HL-60 (cell line): ENCODE data around the gene APOA4.

Experiments
- DNase-seq, 2 experiments: peaks; one replicate each; pipeline ENCODE4 v3.0.0-alpha.2; 2010 to 2020; ENCODE audit warnings: low read depth in 1 of 2, low spot score in 1 of 2
- H3K27ac ChIP-seq: fragments of 250-450 bp; sonication (Bioruptor Pico); replicated peaks from 2 replicates; pipeline ENCODE4 v1.5.1; 2020; ENCODE audit warnings: mild to moderate bottlenecking, moderate library complexity
- H3K27me3 ChIP-seq: fragments of 250-450 bp; sonication (Bioruptor Pico); 2 replicates; pipeline ENCODE4 v1.5.1; 2021; ENCODE audit warnings: mild to moderate bottlenecking, moderate library complexity; ENCODE audit not compliant: insufficient read depth, poor library complexity, severe bottlenecking
- H3K4me3 ChIP-seq: replicated peaks from 2 replicates; pipeline ENCODE4 v1.5.1; 2011; ENCODE audit warnings: mild to moderate bottlenecking, control low read depth, low read length; ENCODE audit not compliant: insufficient read depth
- CTCF ChIP-seq: IDR thresholded peaks from one replicate; pipeline ENCODE4 v1.5.1; 2011; ENCODE audit warnings: low read length, control low read depth, inconsistent platforms; ENCODE audit not compliant: insufficient read depth
- GABPA ChIP-seq: IDR thresholded peaks from 2 replicates; pipeline ENCODE4 v1.6.1; 2012; ENCODE audit warnings: low read depth
- POLR2AphosphoS5 ChIP-seq: IDR thresholded peaks from 2 replicates; pipeline ENCODE4 v1.6.1; 2012; ENCODE audit warnings: low read depth
- REST ChIP-seq: IDR thresholded peaks from 2 replicates; pipeline ENCODE4 v1.6.1; 2012; ENCODE audit warnings: low read depth; ENCODE audit not compliant: insufficient replicate concordance
- SPI1 ChIP-seq: IDR thresholded peaks from 2 replicates; pipeline ENCODE4 v1.6.1; 2012; ENCODE audit warnings: low read depth, mild to moderate bottlenecking, borderline replicate concordance

Gene APOA4

GRCh38 chr11:116831790-116832349 is 8.8 kb upstream of the APOA4 start:
- Histone ChIP-seq H3K4me3 (no peak overlapping the region), H3K27ac (no peak overlapping the region), H3K27me3 (no peaks in the 10 kb centered on the region)
- DNase-seq: no peak
- TF ChIP-seq CTCF: no peak
- TF ChIP-seq SPI1: no peak
- no peak for TF ChIP-seq POLR2AphosphoS5
- no peak for TF ChIP-seq GABPA
- TF ChIP-seq REST: no peak

- no peak for TF ChIP-seq GABPA
- TF ChIP-seq CTCF: no peak
- TF ChIP-seq REST: no peak
- TF ChIP-seq POLR2AphosphoS5: no peak
- TF ChIP-seq SPI1: no peak
- no peak overlapping the region for H3K4me3 ChIP-seq
- no peak for DNase-seq
- no peak overlapping the region for H3K27ac ChIP-seq
- no peaks in the 10 kb centered on the region for H3K27me3 ChIP-seq
Measured at GRCh38 chr11:116830184-116830912, 7.2 kb upstream of the APOA4 start.

- TF ChIP-seq GABPA (no peak), SPI1 (no peak)
- H3K4me3 ChIP-seq: no peak within 1 kb of the TSS
- DNase-seq: no peak
- no peak within 1 kb of the TSS for H3K27ac ChIP-seq
- H3K27me3 ChIP-seq: no peaks in the 10 kb centered on the region
Measured at GRCh38 chr11:116829525-116830183, 6.5 kb upstream of the APOA4 start, which contains the start of gene APOC3. TSS of gene APOC3 (plus strand) at chr11:116829907. CDS start at chr11:116830583, 676 bp downstream.
